Coronary artery (tissue), 2 donors: ENCODE data around the gene UTP11.

Experiments
- DNase-seq: peaks from one replicate; pipeline ENCODE4 v3.0.0-alpha.2; 2017; ENCODE audit warnings: low spot score
- H3K27ac ChIP-seq, 2 donors: fragments of 200-600 bp; sonication (generic); one replicate each; pipeline ENCODE4 v1.5.1; 2016 to 2019
- H3K4me3 ChIP-seq: fragments of 200-600 bp; sonication (generic); 2 replicates; pipeline ENCODE4 v1.5.1; 2016; ENCODE audit warnings: mild to moderate bottlenecking, moderate library complexity
- CTCF ChIP-seq: fragments of 200-600 bp; sonication (generic); IDR thresholded peaks from one replicate; pipeline ENCODE4 v1.5.1; 2019; ENCODE audit warnings: antibody characterized with exemption

Gene UTP11

DNA sequence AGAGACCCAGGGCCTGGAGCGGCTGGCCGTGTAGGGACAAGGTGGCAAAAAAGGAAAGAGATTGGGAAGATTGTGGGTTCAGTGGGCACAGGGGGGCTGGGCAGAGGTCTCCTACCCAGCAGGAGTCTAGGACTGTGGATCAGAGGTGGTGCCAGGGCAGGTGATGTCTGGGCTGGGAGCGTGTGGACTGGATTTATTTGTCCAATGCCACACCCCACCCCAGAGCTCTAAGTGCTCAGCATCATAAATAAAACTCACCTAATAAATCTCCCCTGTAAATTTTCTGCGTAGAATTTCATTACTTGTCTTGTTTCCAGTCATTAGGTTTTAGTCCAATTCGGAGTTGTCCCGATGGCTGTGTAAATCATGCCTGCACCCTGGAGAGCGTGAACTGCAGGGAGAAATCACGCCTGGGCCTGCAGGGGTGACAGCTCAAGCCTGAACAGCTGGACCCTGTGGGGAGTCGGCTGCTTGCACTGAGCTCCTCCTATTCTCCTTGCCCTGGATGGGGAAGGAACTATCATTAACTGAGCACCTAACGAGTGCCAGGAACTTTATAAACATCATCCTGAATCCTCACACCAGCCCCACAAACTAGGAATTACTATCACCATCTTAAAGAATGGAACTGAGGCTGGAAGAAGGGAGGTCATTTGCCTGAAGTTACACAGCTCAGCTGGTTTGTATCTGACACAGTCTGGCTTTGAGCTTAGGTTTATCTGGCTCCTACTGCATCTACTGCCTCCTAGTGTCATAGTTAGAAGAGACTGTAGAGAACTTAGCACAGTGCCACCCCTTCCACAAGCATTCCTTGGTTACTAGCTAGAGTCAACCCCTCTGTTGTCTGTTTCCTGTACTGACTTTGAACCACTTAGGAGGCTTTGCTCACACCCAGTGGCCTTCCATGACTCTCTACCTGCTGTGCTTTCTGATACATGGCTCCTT, 59.0 kb downstream of the UTP11 start:
- Histone ChIP-seq H3K4me3 (no peak overlapping the region), H3K27ac (no peak overlapping the region)
- no peak for DNase-seq
- TF ChIP-seq CTCF, result no peak

- no peak for TF ChIP-seq CTCF
- no peak for DNase-seq
- H3K27ac ChIP-seq, result no peak overlapping the region
- H3K4me3 ChIP-seq, result no peak overlapping the region
These were observed 60.3 kb downstream of the UTP11 start for GRCh38 chr1:38072858-38073257.

GRCh38 chr1:38073534-38074301, 61.2 kb downstream of the UTP11 start:
- no peak for TF ChIP-seq CTCF
- no peak overlapping the region for H3K27ac ChIP-seq
- no peak overlapping the region for H3K4me3 ChIP-seq
- no peak for DNase-seq

- H3K27ac ChIP-seq, result no peak overlapping the region
- TF ChIP-seq CTCF, result no peak
These were observed 61.8 kb downstream of the UTP11 start for GRCh38 chr1:38074302-38074677.

More at GRCh38 chr1:38074302-38074677, 61.8 kb downstream of the UTP11 start:
- no peak overlapping the region for H3K4me3 ChIP-seq
- DNase-seq, result no peak
